Neural cell (in vitro differentiated cells): ENCODE results near the gene CDC25B.

Experiments used
- EP300 ChIP-seq: fragments of 450-650 bp; conservative IDR thresholded peaks from 2 replicates; pipeline ENCODE4 v1.6.1; 2014; ENCODE audit warnings: antibody characterized with exemption, mild to moderate bottlenecking, moderate library complexity; ENCODE audit not compliant: poor library complexity, severe bottlenecking
- EZH2 ChIP-seq: fragments of 200-600, 300-800 bp; shearing (Covaris generic), sonication (generic); IDR thresholded peaks from 2 replicates; pipeline ENCODE4 v1.6.1; 2014; ENCODE audit warnings: antibody characterized with exemption, low read length, borderline replicate concordance, mild to moderate bottlenecking; ENCODE audit not compliant: insufficient read depth, poor library complexity, severe bottlenecking
- POLR2AphosphoS5 ChIP-seq: IDR thresholded peaks from 2 replicates; pipeline ENCODE4 v1.6.1; 2012
- RAD21 ChIP-seq: fragments of 450-650 bp; conservative IDR thresholded peaks from 2 replicates; pipeline ENCODE4 v1.6.1; 2014; ENCODE audit warnings: antibody characterized with exemption, mild to moderate bottlenecking, moderate library complexity
- TAF1 ChIP-seq: IDR thresholded peaks from 2 replicates; pipeline ENCODE4 v1.6.1; 2012; ENCODE audit warnings: low read depth
- TF ChIP-seq, protein P1 (sequence below): fragments of 450-650 bp; IDR thresholded peaks from 2 replicates; pipeline ENCODE4 v1.5.1; 2014; ENCODE audit warnings: antibody characterized with exemption, mild to moderate bottlenecking, moderate library complexity; ENCODE audit not compliant: poor library complexity, severe bottlenecking
- TF ChIP-seq, protein P2 (sequence below): IDR thresholded peaks from 2 replicates; pipeline ENCODE4 v1.6.1; 2012; ENCODE audit warnings: borderline replicate concordance

DNA sequence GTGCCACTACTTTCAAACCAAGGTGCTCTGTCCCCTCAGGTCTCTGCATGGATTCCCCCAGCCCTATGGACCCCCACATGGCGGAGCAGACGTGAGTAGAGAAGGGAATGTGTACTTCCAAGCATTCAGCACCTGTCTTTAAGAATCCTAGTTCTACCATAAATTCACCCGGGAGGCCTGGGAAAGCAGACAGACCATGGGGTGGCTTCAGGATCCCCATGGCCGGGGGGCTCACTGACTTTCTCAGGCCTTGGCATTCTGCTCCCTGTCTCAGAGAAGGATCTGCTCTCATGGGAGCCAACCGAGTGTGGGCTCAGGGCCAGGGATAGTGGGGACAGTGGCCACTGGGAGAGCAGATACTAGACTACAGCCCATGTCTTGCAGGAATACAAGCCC, 2.3 kb downstream of the CDC25B start:
- TF ChIP-seq, protein P1, sequence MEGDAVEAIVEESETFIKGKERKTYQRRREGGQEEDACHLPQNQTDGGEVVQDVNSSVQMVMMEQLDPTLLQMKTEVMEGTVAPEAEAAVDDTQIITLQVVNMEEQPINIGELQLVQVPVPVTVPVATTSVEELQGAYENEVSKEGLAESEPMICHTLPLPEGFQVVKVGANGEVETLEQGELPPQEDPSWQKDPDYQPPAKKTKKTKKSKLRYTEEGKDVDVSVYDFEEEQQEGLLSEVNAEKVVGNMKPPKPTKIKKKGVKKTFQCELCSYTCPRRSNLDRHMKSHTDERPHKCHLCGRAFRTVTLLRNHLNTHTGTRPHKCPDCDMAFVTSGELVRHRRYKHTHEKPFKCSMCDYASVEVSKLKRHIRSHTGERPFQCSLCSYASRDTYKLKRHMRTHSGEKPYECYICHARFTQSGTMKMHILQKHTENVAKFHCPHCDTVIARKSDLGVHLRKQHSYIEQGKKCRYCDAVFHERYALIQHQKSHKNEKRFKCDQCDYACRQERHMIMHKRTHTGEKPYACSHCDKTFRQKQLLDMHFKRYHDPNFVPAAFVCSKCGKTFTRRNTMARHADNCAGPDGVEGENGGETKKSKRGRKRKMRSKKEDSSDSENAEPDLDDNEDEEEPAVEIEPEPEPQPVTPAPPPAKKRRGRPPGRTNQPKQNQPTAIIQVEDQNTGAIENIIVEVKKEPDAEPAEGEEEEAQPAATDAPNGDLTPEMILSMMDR: no peak
- no peak for TF ChIP-seq EP300
- TF ChIP-seq RAD21: no peak
- TF ChIP-seq EZH2: no peak
- no peak for TF ChIP-seq TAF1
- TF ChIP-seq, protein P2, sequence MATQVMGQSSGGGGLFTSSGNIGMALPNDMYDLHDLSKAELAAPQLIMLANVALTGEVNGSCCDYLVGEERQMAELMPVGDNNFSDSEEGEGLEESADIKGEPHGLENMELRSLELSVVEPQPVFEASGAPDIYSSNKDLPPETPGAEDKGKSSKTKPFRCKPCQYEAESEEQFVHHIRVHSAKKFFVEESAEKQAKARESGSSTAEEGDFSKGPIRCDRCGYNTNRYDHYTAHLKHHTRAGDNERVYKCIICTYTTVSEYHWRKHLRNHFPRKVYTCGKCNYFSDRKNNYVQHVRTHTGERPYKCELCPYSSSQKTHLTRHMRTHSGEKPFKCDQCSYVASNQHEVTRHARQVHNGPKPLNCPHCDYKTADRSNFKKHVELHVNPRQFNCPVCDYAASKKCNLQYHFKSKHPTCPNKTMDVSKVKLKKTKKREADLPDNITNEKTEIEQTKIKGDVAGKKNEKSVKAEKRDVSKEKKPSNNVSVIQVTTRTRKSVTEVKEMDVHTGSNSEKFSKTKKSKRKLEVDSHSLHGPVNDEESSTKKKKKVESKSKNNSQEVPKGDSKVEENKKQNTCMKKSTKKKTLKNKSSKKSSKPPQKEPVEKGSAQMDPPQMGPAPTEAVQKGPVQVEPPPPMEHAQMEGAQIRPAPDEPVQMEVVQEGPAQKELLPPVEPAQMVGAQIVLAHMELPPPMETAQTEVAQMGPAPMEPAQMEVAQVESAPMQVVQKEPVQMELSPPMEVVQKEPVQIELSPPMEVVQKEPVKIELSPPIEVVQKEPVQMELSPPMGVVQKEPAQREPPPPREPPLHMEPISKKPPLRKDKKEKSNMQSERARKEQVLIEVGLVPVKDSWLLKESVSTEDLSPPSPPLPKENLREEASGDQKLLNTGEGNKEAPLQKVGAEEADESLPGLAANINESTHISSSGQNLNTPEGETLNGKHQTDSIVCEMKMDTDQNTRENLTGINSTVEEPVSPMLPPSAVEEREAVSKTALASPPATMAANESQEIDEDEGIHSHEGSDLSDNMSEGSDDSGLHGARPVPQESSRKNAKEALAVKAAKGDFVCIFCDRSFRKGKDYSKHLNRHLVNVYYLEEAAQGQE: no peak
- no peak for TF ChIP-seq POLR2AphosphoS5
